NCI-H187 treated with DMSO at 0.1 percent for 48 hours (cell line): ENCODE data around the gene DNM3.

Experiments
- DNase-seq: peaks from one replicate; lab custom pipeline; 2025; lab: John Stamatoyannopoulos, UW

Gene DNM3

DNA sequence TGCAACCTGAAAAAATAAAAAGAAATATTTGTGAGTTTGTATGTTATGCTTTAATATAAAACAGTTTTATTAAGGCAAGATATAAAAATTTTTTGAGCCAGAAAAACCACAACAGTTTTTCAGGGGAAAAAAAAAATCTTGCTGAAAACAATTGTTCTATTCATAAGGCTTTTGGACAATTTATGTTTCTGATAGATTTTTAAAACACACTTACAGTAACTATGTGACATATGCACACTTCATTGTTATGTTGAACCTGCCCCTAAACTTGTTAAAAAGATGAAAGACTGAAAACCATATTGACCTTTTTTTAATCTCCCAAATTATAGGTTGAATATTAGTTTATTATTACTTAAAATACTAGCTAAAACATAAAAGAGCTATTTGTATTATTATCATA, 299.3 kb downstream of the DNM3 start:
- DNase-seq: no peak

DNA sequence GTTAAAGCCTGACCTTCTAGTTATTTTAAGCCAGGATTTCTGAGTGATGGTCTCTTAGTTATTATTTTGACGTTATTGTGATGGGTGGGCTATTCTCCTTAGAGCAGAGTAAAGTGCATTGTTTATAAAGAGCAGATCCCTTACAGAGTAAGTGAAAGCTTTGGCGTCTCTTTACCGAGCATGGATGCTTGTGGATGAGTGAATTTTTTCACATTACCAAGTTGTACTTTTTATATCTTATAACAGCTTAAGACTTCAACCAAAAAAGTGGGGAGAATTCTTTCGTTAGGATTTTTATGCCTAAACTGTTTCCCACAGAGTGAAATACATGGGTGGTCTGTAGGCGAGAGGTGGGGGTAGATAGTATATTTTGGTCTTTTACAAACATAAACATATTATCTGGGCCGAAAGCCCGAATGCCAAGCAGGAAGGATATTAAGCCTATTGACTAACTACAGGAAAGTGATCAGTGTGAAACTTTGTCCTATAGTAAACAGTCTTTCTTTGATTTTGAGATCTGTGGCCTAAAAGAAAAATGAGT, 300.1 kb downstream of the DNM3 start:
- DNase-seq: no peak

DNA sequence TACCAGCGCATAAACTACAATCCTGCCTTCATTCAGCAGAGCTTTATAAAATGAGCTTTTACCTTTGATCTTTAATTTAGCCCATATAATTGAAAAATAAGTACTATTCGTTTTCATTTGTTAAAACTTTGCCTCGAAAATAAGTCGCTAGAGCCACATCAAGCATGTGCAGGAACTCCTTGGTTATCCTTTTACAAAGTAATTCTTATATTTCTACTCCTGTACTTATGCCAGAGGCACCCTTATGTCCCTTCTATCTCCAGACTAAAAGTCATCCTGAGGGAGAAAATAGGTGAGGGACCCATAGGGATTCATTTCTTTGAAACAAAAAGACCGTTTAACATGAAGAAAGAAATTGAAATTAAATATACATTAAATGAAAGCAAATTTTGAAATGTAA, 301.0 kb downstream of the DNM3 start:
- DNase-seq: no peak

DNA sequence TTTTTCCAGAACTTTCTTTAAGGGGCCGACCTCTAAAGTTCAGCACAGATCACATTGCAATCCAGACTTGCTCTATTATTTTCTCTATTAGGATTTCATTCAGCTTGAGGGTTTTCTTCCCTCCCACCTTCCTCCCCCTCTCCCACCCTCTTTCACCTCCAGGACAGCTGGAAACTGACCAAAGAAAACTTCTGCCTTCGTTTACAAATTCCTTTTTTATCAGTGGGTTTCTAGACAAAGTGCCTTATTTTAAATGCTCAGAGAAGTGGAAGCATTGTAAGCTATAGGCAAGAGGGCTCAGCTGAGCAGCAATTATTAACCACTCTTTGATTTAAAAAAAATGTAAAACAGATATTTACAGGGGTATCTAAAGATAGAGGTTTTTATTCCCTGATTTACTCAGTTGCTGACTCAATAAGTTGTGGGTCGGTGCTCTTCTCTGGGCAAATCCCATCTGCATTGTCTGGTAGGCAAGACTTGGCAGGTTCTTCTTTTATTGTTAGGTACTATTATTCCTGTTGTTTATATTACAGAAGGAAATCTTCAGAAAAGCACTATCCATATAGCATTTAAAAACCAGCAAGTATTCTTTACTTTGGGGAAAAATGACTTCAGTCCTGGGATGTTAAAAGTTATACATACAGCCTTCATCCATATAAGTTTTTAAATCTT, 302.2 kb downstream of the DNM3 start:
- DNase-seq: no peak

DNA sequence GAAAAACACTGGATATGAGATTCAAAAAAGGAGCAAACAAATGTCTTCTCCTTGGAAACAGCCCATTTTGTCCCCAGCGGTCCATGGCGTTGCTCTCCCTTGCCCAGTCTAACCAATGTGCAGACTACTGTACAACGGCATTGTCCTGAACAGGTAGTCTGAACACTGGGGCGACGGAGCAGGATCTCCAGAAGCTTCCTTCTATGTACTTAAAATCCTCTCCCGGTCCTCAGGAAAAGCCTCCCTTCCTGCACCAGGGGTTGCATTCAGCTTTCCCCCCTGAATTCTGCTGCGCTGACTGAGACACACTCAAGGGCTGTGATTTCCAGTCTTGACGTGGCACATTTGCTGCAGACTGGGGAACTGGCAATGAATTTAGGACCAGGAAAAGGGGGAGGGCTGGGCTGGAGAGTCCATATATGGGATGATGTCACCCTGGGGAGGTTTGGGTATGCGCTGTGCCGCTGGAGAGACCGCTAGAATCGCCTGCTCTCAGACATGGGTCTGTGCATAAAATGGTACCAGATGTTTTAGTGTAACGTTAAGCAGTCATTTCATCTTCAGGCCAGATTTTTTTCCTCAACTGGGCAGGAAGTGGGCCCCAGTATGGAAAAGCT, 303.3 kb downstream of the DNM3 start:
- no peak for DNase-seq

DNA sequence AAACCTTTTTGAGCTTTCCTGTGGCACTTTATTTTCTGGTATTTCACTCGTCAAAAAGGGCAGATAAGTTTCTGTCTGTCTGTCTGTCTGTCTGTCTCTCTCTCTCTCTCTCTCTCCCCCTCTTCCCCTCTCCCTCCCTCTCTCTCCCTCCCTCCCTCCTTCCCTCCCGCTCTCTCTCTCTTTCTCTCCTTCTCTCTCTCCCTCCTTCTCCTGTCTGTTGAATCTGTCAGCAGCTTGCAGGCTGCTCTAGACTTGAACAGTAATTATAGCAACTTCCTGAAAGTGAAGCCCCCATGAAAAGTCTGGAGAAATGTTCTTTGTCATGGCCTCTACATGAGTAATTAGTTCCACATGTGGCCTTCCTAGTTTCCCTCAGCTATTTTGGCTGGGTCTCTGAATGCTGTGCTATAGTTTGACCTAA, 303.9 kb downstream of the DNM3 start:
- no peak for DNase-seq

DNA sequence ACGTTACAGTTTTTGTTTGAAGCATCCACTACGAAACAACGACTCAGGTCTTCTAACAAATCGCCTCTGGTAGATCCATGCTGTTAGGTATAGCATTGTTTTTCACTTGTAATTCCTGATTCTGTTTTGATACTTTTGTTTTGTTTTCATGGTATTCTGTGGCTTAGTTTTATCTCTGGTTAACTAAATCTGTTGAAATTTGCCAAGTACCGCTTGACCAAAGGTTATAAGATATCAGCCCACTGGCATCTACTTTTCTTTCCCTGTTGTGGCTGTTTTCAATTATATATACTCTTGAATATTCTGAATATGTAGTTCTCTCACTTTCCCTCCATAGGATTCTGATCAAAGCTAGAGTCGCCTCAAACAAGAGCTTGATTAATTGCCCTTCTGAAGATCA, 304.4 kb downstream of the DNM3 start:
- DNase-seq: no peak

DNA sequence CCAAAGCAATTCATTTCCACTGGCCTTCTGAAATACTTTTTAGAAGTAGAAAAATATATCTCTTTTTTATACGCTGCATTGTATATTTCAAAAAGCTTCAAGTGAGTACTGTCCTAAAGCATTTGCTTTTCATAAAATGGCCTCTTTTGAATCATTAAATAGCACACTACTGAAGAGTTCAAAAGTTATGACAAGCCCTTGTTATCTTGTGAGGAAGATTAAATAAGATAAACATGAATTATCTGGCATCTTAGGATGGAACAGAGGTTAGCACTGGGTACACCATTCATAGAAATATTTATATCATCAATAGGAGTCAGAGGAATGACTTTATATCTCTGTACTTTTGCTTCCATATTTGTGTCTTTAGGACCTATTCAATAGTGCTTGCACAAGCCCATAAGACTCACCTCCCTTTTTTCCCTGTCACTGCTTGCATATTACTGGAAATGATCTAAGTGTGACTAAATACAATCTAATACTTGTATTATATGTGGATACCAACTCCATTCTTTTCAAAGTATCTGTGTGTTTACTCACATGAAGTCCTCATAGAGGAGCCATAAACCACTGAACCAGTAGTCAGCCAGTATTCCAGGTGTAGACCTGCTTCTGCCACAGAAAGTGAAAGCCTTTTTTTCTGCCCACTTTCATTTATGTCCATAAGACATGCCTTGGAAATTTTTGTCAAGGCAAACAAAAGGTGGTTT, 305.0 kb downstream of the DNM3 start:
- no peak for DNase-seq

DNA sequence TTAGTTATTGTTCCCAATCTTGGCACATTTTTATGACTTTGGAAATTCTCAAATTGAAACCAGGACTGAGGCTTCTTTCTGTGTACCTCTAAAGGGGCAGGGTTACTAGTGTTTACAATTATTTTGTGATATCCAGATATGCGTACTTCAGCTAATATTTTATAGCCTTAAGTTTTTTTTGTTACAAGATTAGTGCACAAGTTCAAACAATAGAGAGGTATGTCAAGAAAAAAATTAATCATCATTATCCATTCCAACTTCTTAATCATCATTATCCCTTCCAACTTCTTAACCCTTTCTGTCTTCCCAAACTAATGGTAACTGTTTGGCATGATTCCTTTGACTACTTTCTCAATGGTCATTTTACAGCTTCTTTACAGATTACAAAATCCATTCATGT, 306.2 kb downstream of the DNM3 start:
- DNase-seq: no peak

DNA sequence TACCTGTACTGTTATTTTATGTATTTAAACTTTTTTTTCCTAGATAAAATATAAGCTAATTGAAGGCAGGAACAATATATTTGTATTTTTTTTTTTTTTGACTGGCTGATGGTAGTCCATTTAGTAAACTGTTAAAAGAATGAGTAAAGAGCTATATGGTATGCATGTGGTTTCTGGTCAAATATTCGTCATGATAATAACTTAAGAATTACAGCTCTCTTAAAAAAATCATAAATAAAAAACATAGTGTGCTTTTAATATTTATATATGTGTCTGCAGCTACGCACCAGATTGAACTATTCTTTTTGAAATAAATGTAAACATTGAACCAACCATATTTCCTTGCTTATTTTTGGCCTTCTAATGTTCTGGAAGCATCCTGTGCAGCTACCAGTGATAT, 306.9 kb downstream of the DNM3 start:
- no peak for DNase-seq

DNA sequence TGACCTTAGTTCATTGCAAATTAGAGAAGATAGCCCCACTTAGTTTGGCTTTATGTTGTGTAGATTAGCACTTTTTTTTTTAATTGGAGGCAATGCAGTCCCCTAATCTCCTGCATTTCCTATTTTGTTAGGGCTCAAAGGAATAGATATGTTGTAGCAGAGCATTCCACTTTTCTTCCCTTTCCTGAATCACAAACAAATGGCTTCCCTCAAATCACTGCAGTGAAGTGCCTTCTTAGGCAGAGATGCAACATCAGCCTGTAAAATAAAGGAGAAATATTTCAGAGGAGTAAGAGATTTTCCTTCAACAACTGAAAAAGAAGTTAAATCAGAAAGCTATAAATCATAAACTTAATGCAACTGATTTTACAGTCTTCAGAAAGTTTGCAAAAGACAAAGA, 307.4 kb downstream of the DNM3 start:
- no peak for DNase-seq

DNA sequence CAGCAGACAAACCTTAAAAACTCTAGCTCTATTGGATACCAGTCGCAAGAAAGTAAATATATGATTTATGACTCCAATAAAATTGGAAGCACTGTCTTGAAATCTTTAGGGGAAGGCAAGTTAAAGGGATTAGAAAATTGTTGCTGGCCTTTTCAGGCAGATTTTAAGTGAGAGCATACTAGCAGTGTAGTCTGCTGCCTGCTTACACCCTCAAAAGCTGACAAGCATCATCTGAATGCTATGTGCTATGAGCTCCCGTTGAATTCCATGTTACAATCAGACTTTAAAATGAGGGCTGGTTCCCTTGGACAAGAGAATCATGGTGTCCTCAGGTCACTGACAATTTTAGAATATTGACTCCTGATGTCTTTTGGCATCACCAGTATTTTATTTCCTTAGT, 308.0 kb downstream of the DNM3 start:
- DNase-seq: no peak

DNA sequence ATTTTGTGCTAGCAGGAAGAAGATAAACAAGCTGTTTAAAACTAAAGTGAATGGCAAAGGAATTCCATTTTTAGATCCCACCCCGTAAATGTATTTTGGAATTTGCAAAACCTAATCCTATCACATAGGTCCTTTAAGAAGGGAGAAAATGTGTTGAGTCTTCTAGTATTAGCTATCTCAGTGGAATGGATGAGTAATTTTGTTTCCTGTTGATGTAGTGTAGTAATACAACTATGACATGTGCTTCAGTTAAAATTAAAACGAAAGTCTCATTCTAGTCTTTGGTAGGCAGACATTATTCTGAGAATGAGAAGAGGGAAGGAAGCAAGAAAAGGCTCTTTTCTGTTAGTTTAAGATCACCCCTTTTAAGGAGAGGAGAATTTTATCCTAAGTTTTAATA, 313.3 kb downstream of the DNM3 start:
- no peak for DNase-seq

DNA sequence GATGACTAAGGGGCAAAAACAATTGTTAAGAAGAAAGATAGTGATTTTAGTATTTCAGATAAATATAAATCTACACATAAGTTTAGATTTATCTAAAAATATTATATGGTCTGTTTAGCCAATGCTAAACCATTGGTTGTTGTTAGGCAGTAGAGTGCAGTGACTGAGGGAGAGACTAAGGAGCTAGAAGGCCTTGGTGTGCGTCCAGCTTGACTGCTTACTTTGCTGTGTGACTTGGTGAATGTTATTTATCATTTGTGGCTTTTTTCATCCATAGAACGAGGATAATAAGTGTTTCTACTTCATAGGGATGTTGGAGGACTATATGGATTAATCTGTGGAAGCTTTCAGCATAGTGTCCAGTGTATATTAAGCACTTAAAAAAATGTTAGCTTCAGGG, 314.5 kb downstream of the DNM3 start:
- no peak for DNase-seq

DNA sequence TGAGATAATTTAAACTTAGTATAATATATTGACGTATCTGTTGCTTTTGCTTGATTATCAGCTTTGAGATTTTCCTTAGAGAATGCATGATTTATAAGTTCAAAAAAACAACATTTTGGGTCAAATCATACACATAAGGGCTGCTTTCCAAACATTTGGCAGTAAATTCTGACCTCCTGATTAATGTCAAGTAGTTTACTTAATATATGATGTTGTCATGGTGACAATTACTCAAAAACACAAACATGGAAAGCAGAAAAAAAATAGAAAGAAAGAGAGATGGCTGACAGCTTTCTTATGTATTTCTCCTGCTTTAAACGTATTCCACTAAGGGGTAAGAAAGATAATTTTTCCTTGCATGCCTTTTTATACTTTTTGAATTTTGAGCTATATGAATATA, 320.9 kb downstream of the DNM3 start:
- DNase-seq: no peak

DNA sequence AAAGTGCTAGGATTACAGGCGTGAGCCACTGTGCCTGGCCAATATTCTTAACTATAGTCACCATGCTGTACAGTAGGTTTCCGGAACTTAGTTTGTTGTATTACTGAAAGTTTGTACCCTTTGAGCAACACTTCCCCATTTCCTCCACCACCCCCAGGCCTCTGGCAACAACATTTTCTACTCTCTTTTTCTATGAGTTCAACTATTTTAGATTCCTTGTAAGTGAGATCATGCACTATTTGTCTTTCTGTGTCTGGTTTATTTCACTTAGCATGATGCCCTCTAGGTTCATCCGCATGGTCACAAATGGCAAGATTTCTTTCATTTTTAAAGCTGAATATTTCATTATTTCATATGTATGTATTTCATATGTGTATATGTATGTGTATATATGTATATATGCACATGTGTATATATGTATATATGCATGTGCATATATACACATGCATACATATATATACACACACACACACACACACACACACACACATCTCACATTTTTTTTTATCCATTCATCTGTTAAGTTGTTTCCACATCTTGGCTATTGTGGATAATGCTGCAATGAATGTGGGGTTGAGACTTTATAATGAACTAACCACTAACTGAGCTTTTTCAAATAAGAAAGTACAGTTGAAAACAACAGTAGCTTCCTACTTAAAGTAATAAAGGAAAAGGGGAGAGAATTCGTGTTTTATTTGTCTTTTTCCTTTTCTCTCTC, 322.4 kb downstream of the DNM3 start:
- DNase-seq: no peak

DNA sequence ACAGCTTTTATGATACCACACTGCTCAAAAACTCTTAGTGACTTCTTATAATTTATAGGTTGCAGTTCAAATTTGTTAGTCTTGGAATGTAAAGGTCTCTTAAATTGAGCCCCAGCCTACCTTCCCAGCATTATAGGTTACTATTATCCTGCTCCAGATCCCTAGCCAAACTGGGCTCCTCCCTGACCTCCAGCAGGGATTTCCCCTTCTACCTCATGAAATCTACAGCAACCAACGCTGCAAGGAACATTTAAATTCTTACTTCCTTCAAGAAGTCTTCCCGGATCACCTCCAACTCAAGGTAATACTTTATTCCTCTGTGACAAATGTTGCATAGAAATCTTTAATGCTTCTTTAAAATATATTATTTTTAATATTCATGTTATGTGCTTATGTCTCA, 324.1 kb downstream of the DNM3 start:
- DNase-seq: no peak

DNA sequence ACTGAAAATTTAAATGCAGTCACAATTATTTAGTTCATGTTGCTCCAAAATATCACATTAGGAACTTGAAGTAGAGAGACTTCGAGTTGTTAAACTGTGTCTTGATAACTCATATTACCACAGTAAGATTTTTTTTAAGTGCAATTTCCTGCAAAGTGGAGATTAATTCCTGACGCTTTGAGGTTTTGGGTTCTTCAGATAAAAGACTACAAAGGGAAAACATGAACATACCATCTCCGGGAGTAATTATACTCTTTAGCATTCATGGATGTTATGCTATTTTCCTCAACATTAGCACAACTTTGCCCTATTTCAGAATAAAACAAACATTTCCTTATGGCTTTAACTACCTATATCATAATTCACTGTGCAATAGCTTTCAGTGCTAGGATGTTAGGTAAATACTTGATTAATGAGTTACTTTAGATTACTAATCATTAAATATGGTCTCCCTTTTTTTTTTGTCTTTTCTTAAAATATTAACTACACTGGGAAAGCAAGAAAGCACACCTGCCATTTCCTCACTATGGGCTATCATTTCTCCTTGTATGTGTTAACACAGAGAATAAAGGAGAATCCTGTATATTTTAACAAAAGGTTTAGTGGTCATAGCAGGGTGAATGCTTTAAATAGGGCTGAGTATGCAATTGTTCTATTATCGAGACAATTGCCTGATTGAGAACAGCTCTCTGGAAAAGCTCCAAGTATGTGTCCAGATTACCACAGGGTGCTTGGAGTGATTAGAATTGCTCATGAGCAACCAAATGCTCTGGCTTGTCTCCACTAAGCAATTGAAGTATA, 326.7 kb downstream of the DNM3 start:
- no peak for DNase-seq

DNA sequence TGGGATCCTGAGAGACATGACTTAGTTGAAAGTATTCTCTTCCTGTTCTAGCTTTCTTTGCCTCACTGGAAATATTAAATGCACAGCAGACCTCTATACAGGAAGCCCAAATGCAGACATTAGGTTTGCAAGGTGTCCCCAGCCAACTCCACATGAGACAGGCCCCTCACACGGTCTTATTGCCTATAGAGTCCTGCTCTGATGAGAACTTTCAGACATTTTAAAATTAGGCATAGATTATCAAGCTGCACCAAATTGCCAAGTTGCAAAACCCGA, 327.2 kb downstream of the DNM3 start:
- no peak for DNase-seq

DNA sequence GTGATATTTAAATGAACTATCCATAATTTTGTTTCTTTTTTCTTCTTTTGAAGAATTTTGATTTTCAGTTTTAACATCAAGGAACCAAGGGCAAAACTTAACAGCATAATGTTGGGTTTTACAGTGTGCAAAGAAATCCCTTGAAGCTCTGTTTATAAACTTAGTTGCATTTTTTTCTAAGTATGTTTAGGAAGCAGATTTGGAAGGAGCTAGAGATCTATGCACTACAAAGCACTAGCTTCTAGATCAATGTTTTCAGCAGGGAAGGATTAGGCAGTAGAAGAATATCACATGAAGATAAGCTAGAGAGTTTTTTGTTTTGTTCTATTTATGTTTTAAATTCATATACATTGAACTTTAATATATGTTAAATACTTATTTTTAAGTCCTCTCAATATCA, 328.5 kb downstream of the DNM3 start:
- no peak for DNase-seq

DNA sequence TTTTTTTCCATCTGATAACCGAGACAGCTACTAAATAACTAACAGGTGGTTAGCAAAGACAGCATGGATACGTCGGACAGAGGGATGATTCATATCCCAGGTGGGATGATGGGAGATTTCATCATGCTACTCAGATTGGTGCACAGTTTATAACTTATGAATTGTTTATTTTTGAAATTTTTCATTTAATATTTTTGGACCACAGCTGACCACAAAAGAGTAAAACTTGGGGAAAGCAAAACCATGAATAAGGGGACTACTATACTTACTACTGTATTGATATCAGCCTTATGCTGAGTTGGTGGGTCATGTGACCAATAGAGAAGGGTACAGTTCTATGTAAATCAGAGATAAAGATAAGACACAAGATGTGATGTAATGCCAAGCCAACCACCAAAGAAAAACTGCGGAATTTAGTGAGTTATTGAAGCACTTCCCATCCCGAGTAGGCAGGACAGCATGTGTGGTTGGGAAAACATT, 331.1 kb downstream of the DNM3 start:
- DNase-seq: no peak

DNA sequence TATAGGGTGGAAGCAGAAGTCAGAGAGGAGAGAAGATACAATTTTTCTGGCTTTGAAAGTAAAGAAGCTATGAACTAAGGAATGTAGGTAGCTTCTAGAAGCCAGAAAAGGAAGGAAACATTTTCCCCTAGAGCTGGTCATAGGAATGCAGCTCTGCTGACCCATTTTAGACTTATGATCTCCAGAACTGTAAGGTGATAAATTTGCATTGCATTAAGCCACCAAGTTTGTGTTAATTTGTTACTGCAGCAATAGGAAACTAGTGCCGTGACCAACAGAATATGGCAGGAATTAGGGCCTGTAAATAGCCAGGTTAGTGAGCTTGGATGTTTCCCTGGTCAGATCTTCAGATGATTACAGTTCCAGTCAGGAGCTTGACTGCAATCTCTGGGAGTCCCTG, 334.9 kb downstream of the DNM3 start:
- no peak for DNase-seq
